HEK293T (cell line): ENCODE measurements around the gene TNRC6C.

ENCODE experiments used
- CTCF ChIA-PET: fragments of 350-600 bp; formaldehyde crosslinking; extraction: SDS; loops from one replicate; lab custom pipeline; 2021; ENCODE audit warnings: antibody characterized with exemption, inconsistent platforms; lab: Yijun Ruan, JAX
- POLR2A ChIA-PET: fragments of 350-600 bp; formaldehyde crosslinking; extraction: SDS; loops from one replicate; lab custom pipeline; 2020; ENCODE audit warnings: antibody characterized with exemption, inconsistent platforms; lab: Yijun Ruan, JAX
- DNase-seq: peaks from one replicate; pipeline ENCODE4 v3.0.0; 2012; ENCODE audit warnings: mixed read lengths; ENCODE audit errors: extremely low spot score
- ARNT ChIP-seq: fragments of 450-650 bp; IDR thresholded peaks from 2 replicates; pipeline ENCODE4 v1.6.1; 2017; ENCODE audit warnings: mild to moderate bottlenecking
- BHLHE40 ChIP-seq: fragments of 450-650 bp; IDR thresholded peaks from 2 replicates; pipeline ENCODE4 v1.6.1; 2016; ENCODE audit warnings: mild to moderate bottlenecking, moderate library complexity, borderline replicate concordance
- CTBP1 ChIP-seq: fragments of 450-650 bp; IDR thresholded peaks from 2 replicates; pipeline ENCODE4 v1.6.1; 2016; ENCODE audit warnings: borderline replicate concordance
- ELF4 ChIP-seq: fragments of 450-650 bp; IDR thresholded peaks from 2 replicates; pipeline ENCODE4 v1.6.1; 2017; ENCODE audit warnings: antibody characterized with exemption
- FOXA1 ChIP-seq: fragments of 450-650 bp; IDR thresholded peaks from 2 replicates; pipeline ENCODE4 v1.6.1; 2016; ENCODE audit warnings: mild to moderate bottlenecking
- FOXK2 ChIP-seq: fragments of 450-650 bp; IDR thresholded peaks from 2 replicates; pipeline ENCODE4 v1.6.1; 2016; ENCODE audit warnings: mild to moderate bottlenecking
- FOXM1 ChIP-seq: fragments of 450-650 bp; IDR thresholded peaks from 2 replicates; pipeline ENCODE4 v1.6.1; 2017; ENCODE audit warnings: mild to moderate bottlenecking, borderline replicate concordance
- HDGF ChIP-seq: fragments of 450-650 bp; IDR thresholded peaks from 2 replicates; pipeline ENCODE4 v1.6.1; 2017; ENCODE audit warnings: antibody characterized with exemption, borderline replicate concordance
- L3MBTL2 ChIP-seq: fragments of 450-650 bp; conservative IDR thresholded peaks from 2 replicates; pipeline ENCODE4 v1.6.1; 2016; ENCODE audit warnings: mild to moderate bottlenecking
- LEF1 ChIP-seq: fragments of 450-650 bp; IDR thresholded peaks from 2 replicates; pipeline ENCODE4 v1.6.1; 2017; ENCODE audit warnings: mild to moderate bottlenecking, borderline replicate concordance
- NFRKB ChIP-seq: fragments of 450-650 bp; IDR thresholded peaks from 2 replicates; pipeline ENCODE4 v1.6.1; 2016; ENCODE audit warnings: mild to moderate bottlenecking, moderate library complexity
- PKNOX1 ChIP-seq: fragments of 450-650 bp; IDR thresholded peaks from 2 replicates; pipeline ENCODE4 v1.6.1; 2016
- SP1 ChIP-seq: fragments of 450-650 bp; IDR thresholded peaks from 2 replicates; pipeline ENCODE4 v1.6.1; 2017
- SUZ12 ChIP-seq: fragments of 450-650 bp; IDR thresholded peaks from 2 replicates; pipeline ENCODE4 v1.6.1; 2016; ENCODE audit warnings: mild to moderate bottlenecking
- TARDBP ChIP-seq: fragments of 450-650 bp; IDR thresholded peaks from 2 replicates; pipeline ENCODE4 v1.6.1; 2016
- ZNF384 ChIP-seq: fragments of 450-650 bp; IDR thresholded peaks from 2 replicates; pipeline ENCODE4 v1.6.1; 2016

Gene TNRC6C

GRCh38 chr17:78019976-78020716 lies 61.6 kb downstream of the TNRC6C start:
- DNase-seq, result no peak
- TF ChIP-seq FOXA1 (no peak), SUZ12 (no peak), NFRKB (no peak), HDGF (no peak), BHLHE40 (no peak), FOXK2 (no peak), SP1 (no peak), FOXM1 (no peak), ARNT (no peak), PKNOX1 (no peak), LEF1 (no peak), CTBP1 (no peak), ZNF384 (no peak), ELF4 (no peak), TARDBP (no peak), L3MBTL2 (no peak)
- POLR2A ChIA-PET, result interaction anchor here (1.6 kb wide), 1 partner anchor 62 kb away, joined by 5 read pairs; the partner anchor contains the start of gene TNRC6C
- CTCF ChIA-PET, result interaction anchor here (1.0 to 1.6 kb wide), 6 partner anchors 8 to 65 kb away, joined by 3 to 4 read pairs (median 4); no protein-coding TSS in a partner anchor

DNA sequence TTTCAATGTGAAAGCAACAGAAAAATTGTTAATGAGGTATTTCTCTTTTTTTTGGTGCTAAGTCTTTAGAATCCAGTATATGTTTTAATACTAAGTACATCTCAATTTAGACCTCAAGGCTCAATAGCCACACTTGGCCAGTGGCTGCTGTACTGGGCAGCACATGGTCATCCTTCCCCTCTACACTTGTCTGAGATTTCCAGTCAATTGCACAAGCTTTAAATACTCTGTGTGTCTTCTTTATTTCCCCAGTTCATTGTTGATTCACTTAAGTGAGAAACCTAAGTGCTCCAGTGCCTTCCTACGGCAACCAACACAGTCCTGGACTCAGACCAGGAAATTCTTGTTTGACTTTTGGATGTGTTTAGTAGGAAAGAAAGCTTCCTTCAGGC lies 62.2 kb downstream of the TNRC6C start:
- ChIA-PET POLR2A (no interaction called here), CTCF (interaction anchor here (1.0 to 1.6 kb wide), 2 partner anchors 9 to 38 kb away, joined by 3 to 4 read pairs; no protein-coding TSS in a partner anchor)
- no peak for DNase-seq
- no peak for TF ChIP-seq CTBP1
- no peak for TF ChIP-seq NFRKB
- no peak for TF ChIP-seq PKNOX1
- TF ChIP-seq ZNF384, result no peak
- no peak for TF ChIP-seq L3MBTL2
- TF ChIP-seq FOXM1, result no peak
- no peak for TF ChIP-seq ARNT
- TF ChIP-seq ELF4, result no peak
- TF ChIP-seq FOXK2, result no peak
- no peak for TF ChIP-seq TARDBP
- no peak for TF ChIP-seq FOXA1
- no peak for TF ChIP-seq SP1
- no peak for TF ChIP-seq LEF1
- no peak for TF ChIP-seq SUZ12
- no peak for TF ChIP-seq HDGF
- no peak for TF ChIP-seq BHLHE40

DNA sequence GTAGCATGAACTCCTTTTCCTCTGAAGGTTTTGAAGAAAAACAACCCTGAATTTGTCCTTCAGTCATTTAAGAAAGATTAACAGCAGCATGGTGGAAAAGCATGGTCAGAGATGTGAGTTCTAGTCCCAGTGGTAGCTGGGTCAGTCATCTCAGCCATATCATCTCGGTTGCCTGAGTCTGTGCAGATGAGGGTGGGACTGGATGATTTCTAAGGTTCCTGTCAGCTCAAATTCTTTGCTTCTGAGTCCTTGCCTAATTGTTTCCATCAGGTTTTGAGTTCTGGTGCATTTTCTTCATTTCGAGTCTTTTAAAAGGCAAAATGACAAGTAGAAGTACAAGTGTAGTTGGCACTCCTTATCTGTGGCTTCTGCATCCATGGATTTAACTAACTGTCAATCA lies 63.9 kb downstream of the TNRC6C start:
- TF ChIP-seq ARNT (no peak), FOXM1 (no peak), NFRKB (no peak), SUZ12 (no peak), SP1 (no peak), ELF4 (no peak), L3MBTL2 (no peak), FOXK2 (no peak), CTBP1 (no peak), ZNF384 (no peak), FOXA1 (no peak), PKNOX1 (no peak)
- POLR2A ChIA-PET, result interaction anchor here (1.8 kb wide), 1 partner anchor 64 kb away, joined by 8 read pairs; the partner anchor contains the start of gene TNRC6C
- no peak for DNase-seq

GRCh38 chr17:78023042-78023441 lies 64.5 kb downstream of the TNRC6C start:
- DNase-seq, result no peak
- ChIA-PET CTCF (interaction anchor here (0.7 to 1.9 kb wide), 3 partner anchors 10 to 1770 kb away, joined by 3 to 12 read pairs (median 3); no protein-coding TSS in a partner anchor), POLR2A (interaction anchor here (1.8 kb wide), 1 partner anchor 65 kb away, joined by 8 read pairs; the partner anchor contains the start of gene TNRC6C)
- TF ChIP-seq FOXK2 (no peak), HDGF (no peak)

More for the DNA sequence above, 63.9 kb downstream of the TNRC6C start:
- CTCF ChIA-PET, result interaction anchor here (0.7 to 1.9 kb wide), 3 partner anchors 9 to 1771 kb away, joined by 3 to 12 read pairs (median 3); no protein-coding TSS in a partner anchor

GRCh38 chr17:78026381-78026780 lies 67.9 kb downstream of the TNRC6C start:
- no peak for DNase-seq
- POLR2A ChIA-PET, result no interaction called here
- CTCF ChIA-PET, result interaction anchor here (0.7 kb wide), 1 partner anchor 59 kb away, joined by 3 read pairs; no protein-coding TSS in a partner anchor
- TF ChIP-seq L3MBTL2, result no peak
- no peak for TF ChIP-seq ZNF384
- TF ChIP-seq SUZ12, result no peak

- ChIA-PET CTCF (no interaction called here), POLR2A (no interaction called here)
- TF ChIP-seq SUZ12 (no peak), ZNF384 (no peak), NFRKB (no peak), HDGF (no peak), PKNOX1 (no peak), LEF1 (no peak), CTBP1 (no peak), ELF4 (no peak), TARDBP (no peak), ARNT (no peak), L3MBTL2 (no peak), FOXA1 (no peak)
- no peak for DNase-seq
These were observed 68.6 kb downstream of the TNRC6C start for GRCh38 chr17:78027121-78027520.
